Naive B cell (primary cell): ENCODE results near the gene CTPS1. TPM values are rescaled to one million over a fixed set of nuclear protein-coding genes. Genes with fewer than 3 reads are reported as not detected.
A peak's percentile ranks its signal among the peaks of the same experiment; 100 is the strongest.

ENCODE experiments used
- ATAC-seq, 2 donors: fragments of 150-1000 bp; cut with Tn5 transposase; 2 replicates each; pipeline ENCODE4 v1.10.0; 2021; ENCODE audit warnings: low read depth in 2 of 2, mild to moderate bottlenecking in 2 of 2, moderate library complexity in 2 of 2
- DNase-seq: peaks from one replicate; pipeline ENCODE4 v3.0.0; 2022
- H3K27ac Mint-ChIP-seq, 6 donors: one replicate each; pipeline ENCODE4 v1.8.0; 2020 to 2022; ENCODE audit warnings: mild to moderate bottlenecking in 6 of 6, mixed read lengths in 6 of 6, moderate library complexity in 5 of 6, inconsistent platforms in 2 of 6
- H3K27me3 Mint-ChIP-seq, 3 donors: one replicate each; pipeline ENCODE4 v1.8.0; 2021 to 2022; ENCODE audit warnings: mixed read lengths in 3 of 3, mild to moderate bottlenecking in 1 of 3
- H3K36me3 Mint-ChIP-seq, 2 donors: one replicate each; pipeline ENCODE4 v1.8.0; 2020 to 2022; ENCODE audit warnings: mixed read lengths in 2 of 2, inconsistent platforms in 1 of 2, mild to moderate bottlenecking in 1 of 2
- H3K4me1 Mint-ChIP-seq, 3 donors: one replicate each; pipeline ENCODE4 v1.8.0; 2020 to 2022; ENCODE audit warnings: mixed read lengths in 3 of 3, inconsistent platforms in 1 of 3, mild to moderate bottlenecking in 1 of 3, moderate library complexity in 1 of 3
- H3K4me3 Mint-ChIP-seq, 8 donors: one replicate each; pipeline ENCODE4 v1.8.0; 2020 to 2022; ENCODE audit warnings: mild to moderate bottlenecking in 8 of 8, mixed read lengths in 8 of 8, moderate library complexity in 8 of 8, inconsistent platforms in 2 of 8
- H3K9me3 Mint-ChIP-seq, 7 donors: one replicate each; pipeline ENCODE4 v1.8.0; 2020 to 2022; ENCODE audit warnings: mixed read lengths in 7 of 7, mild to moderate bottlenecking in 5 of 7, inconsistent platforms in 2 of 7, moderate library complexity in 1 of 7
- polyA plus RNA-seq, 6 donors: library from polyadenylated mRNA; unstranded; fragments of 300-500 nt; fragmentation: Illumina TruSeq; gene quantifications; one replicate each; pipeline ENCODE4 v1.2.3, GENCODE V29; 2021; ENCODE audit warnings: low read depth in 6 of 6

Gene CTPS1
- polyA plus RNA-seq, 6 donors from 2014 or later, result 13.8 to 18.0 (median 15.8) TPM

DNA sequence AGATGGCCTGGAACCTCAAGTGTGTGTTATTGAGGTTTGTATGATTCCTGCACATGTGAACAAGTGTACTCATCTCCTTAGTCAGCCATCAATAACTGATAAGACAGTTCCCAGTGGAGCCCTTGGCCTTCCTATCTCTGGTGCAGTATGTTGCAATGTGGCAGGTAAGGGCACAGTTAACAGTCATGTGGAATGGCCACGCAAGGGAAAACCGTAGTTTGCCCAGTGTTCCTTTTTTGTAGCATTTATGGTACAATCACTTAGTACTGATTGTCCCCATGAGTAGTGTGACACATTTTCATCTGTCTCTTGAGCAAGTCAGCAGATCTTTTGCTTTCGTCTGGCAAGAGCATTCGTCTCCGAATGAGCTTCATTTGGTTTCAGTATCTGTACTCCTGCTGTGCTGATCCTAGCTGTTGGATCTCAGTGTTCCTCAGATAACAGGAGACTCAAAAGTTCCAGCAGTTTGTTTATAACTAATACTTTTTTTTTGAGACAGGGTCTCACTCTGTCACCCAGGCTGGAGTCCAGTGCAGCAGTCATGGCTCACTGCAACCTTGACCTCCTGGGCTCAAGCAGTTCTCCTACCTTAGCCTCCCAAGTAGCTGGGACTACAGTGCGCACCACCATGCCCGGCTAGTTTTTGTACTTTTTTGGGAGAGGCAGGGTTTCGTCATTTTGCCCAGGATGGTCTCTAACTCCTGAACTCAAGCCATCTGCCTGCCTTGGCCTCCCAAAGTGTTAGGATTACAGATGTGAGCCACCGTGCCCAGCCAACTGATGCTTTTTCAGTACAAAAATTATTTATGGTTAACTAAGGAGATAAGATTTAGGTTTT lies 8.2 kb downstream of the CTPS1 start:
- H3K36me3 Mint-ChIP-seq, result peaks cover 47 to 67% of the 10 kb centered on the region in 2 donors

DNA sequence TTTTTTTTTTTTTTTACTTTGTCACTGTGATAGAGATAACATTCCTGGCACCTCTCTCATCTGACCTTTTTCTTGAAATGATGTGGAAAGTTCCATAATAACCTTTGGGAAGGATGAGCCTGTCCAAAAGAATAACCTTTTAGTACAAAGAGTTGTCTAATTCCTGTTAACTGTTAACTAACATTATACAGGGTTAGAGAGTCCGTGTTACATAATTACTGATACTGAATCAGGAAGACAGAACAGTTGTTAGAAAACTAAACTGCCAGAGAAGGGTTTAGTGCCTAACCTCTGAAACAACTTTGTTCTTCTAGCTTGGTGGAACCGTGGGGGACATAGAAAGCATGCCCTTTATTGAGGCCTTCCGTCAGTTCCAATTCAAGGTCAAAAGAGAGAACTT lies 8.8 kb downstream of the CTPS1 start:
- no peaks in the 10 kb centered on the region for H3K27me3 Mint-ChIP-seq
- no peak overlapping the region for H3K4me3 Mint-ChIP-seq
- no peaks in the 10 kb centered on the region for H3K9me3 Mint-ChIP-seq
- H3K27ac Mint-ChIP-seq, result no peak overlapping the region
- DNase-seq (no peak), ATAC-seq (no peak)
- peaks cover 47 to 67% of the 10 kb centered on the region in 2 donors for H3K36me3 Mint-ChIP-seq
- peaks cover 0 to 7% (median 1%) of the 10 kb centered on the region in 3 donors for H3K4me1 Mint-ChIP-seq

More for the DNA sequence above, 8.2 kb downstream of the CTPS1 start:
- Mint-ChIP-seq H3K9me3 (no peaks in the 10 kb centered on the region), H3K27ac (no peak overlapping the region), H3K4me3 (no peak overlapping the region), H3K27me3 (no peaks in the 10 kb centered on the region), H3K4me1 (peaks cover 0 to 7% (median 1%) of the 10 kb centered on the region in 3 donors)
- ATAC-seq (no peak), DNase-seq (no peak)

DNA sequence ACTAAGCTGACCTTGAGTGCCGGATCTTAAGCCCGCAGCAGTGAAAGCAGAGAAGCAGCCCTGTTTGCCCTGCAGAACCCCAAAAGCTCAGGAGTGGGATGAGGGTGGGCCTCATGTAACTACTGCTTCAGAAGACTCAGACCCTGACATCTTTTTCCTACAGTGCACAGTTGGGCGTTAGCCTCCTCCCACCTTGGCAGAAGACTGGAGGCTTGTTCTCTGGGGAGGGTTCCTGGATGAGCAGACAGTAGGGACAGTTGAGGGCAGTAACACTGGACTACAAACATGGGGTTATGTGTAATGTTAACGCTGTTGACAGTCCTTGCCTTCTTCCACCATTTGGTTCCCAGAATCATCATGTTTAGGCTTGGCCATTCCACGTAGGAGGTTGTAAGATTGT lies 9.6 kb downstream of the CTPS1 start:
- Mint-ChIP-seq H3K27me3 (no peaks in the 10 kb centered on the region), H3K36me3 (peaks cover 47 to 64% of the 10 kb centered on the region in 2 donors), H3K9me3 (no peaks in the 10 kb centered on the region), H3K4me3 (no peak overlapping the region), H3K4me1 (peaks cover 0 to 7% (median 1%) of the 10 kb centered on the region in 3 donors), H3K27ac (no peak overlapping the region)
- DNase-seq, result no peak
- no peak for ATAC-seq

DNA sequence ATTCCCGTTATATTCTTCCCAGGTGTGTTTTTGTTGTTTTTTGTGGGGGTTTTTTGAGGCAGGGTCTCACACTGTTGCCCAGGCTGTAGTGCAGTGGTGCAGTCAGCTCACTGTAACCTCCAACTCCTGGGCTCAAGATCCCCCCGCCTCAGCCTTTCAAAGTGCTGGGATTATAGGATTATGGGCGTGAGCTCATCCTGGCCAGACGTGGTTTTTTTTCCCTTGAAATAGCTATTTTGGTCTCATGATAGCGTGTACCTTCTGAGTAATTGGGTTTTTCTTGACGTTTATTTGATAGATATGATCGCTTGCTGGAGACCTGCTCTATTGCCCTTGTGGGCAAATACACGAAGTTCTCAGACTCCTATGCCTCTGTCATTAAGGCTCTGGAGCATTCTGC lies 17.6 kb downstream of the CTPS1 start:
- Mint-ChIP-seq H3K27me3 (no peaks in the 10 kb centered on the region), H3K4me1 (no peaks in the 10 kb centered on the region), H3K9me3 (no peaks in the 10 kb centered on the region), H3K4me3 (peak overlapping the region in 1 of 8 donors; percentile 52), H3K36me3 (peaks cover 26 to 33% of the 10 kb centered on the region in 2 donors), H3K27ac (peak overlapping the region in 1 of 6 donors; percentile 59)
- ATAC-seq, result no peak
- no peak for DNase-seq

DNA sequence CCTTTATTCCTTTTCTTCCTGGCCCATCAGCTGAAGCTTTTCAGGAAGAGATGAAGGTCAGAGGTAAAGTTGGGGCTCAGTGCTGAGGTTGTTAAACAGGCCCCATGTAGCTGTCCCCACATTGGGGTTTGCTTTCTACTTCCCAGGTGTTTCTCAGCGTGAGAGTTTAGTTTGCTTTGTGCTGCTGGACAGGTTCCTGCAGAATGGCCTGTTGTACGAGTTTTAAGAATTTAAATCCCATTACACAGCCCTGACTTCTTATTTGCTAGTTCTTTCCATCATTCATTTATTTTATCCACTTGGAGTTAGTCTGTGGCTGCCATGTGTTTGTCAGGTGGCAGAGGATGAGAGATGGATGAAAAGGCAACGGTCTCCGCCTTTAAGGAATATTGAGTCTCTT lies 19.2 kb downstream of the CTPS1 start:
- H3K27ac Mint-ChIP-seq, result no peak overlapping the region
- H3K4me3 Mint-ChIP-seq, result peak overlapping the region in 1 of 8 donors; percentile 22
- peaks cover 0 to 1% (median 0%) of the 10 kb centered on the region in 7 donors for H3K9me3 Mint-ChIP-seq
- DNase-seq (no peak), ATAC-seq (no peak)
- no peaks in the 10 kb centered on the region for H3K27me3 Mint-ChIP-seq
- peaks cover 22 to 30% of the 10 kb centered on the region in 2 donors for H3K36me3 Mint-ChIP-seq
- peaks cover 8 to 10% (median 9%) of the 10 kb centered on the region in 3 donors for H3K4me1 Mint-ChIP-seq

DNA sequence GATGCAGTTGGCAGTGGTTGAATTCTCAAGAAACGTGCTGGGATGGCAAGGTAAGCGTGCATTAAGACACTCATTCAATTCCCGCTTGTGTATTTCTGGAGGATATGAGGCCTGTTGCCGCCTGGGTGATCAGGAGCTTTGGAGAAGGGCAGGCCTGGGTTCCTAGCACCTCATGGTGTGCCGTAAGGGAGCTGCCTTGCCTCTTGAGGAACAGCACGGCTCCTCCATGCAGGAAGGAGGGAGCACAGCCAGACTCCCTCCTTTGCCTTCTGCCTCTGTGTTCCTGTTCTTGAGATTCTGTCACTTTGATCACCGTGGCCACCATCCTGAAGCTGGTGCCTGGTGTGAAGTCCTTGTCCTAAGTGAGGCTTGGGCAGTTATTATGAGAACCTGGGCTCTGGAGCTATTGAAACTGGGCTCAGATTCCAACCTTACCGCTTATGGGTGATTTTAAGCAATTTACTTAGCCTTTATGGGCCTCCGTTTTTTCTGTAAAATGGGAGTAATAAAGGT lies 23.7 kb downstream of the CTPS1 start:
- ATAC-seq, result no peak
- Mint-ChIP-seq H3K27me3 (no peaks in the 10 kb centered on the region), H3K9me3 (peaks cover 0 to 1% (median 0%) of the 10 kb centered on the region in 7 donors), H3K4me1 (peaks cover 9 to 13% (median 12%) of the 10 kb centered on the region in 3 donors), H3K36me3 (peaks cover 14 to 16% of the 10 kb centered on the region in 2 donors), H3K4me3 (no peak overlapping the region), H3K27ac (peak overlapping the region in 3 of 6 donors; percentile 44 to 79 (median 69))
- DNase-seq, result no peak

DNA sequence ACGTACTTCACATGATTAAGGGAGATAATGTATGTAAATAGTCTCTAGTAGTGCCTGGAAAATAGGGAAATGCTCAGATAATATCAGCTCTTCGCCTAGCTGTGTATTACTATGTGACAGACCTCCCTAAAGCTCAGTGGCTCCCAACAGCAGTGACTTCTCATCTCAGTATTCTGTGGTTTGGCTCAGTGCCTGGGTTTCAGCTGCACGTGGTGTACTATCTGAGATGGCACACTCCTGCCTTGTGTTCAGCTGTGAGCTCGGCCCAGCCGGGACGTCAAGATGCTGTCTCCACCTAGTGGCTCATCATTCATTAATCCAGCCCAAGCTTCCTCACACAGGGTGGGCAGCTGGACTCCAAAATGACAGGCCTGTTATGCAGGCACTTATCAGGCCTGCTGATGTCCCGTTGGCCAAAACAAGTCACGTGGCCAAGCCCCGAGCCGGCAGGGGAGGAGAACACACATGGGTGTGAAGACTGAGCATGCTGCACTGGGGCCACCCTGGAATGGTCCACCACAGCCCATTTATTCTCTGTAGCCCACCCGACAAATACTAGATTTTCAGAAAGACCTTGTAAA lies 24.2 kb downstream of the CTPS1 start:
- ATAC-seq (peak; percentile 98), DNase-seq (peak; percentile 71)
- no peaks in the 10 kb centered on the region for H3K27me3 Mint-ChIP-seq
- peaks cover 9 to 13% (median 12%) of the 10 kb centered on the region in 3 donors for H3K4me1 Mint-ChIP-seq
- H3K36me3 Mint-ChIP-seq, result peaks cover 19% of the 10 kb centered on the region in 2 donors
- no peak overlapping the region for H3K4me3 Mint-ChIP-seq
- H3K9me3 Mint-ChIP-seq, result peaks cover 0 to 1% (median 0%) of the 10 kb centered on the region in 7 donors
- H3K27ac Mint-ChIP-seq, result peak overlapping the region in 5 of 6 donors; percentile 4 to 79 (median 61)

DNA sequence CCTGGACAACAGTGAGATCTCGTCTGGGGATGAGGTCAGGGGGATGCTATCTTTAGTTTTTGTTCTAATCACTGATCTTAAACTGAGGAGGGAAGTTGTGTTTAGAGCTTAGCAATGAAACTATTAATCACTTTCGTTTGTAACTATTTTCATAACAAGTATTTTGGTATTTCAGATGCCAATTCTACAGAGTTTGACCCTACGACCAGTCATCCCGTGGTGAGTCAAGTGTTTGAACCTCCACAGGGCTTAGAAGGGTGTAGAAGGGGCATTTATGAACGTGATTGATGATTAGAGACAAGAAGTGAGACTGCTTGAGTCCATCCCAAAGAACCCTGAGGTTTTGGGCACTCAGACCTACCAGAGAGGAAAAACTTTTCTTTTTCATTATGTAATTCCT lies 26.4 kb downstream of the CTPS1 start:
- DNase-seq (no peak), ATAC-seq (no peak)
- Mint-ChIP-seq H3K4me3 (no peak overlapping the region), H3K4me1 (peaks cover 9 to 13% (median 12%) of the 10 kb centered on the region in 3 donors), H3K27ac (no peak overlapping the region), H3K27me3 (no peaks in the 10 kb centered on the region), H3K36me3 (peaks cover 17 to 22% of the 10 kb centered on the region in 2 donors), H3K9me3 (peaks cover 0 to 1% (median 0%) of the 10 kb centered on the region in 7 donors)

DNA sequence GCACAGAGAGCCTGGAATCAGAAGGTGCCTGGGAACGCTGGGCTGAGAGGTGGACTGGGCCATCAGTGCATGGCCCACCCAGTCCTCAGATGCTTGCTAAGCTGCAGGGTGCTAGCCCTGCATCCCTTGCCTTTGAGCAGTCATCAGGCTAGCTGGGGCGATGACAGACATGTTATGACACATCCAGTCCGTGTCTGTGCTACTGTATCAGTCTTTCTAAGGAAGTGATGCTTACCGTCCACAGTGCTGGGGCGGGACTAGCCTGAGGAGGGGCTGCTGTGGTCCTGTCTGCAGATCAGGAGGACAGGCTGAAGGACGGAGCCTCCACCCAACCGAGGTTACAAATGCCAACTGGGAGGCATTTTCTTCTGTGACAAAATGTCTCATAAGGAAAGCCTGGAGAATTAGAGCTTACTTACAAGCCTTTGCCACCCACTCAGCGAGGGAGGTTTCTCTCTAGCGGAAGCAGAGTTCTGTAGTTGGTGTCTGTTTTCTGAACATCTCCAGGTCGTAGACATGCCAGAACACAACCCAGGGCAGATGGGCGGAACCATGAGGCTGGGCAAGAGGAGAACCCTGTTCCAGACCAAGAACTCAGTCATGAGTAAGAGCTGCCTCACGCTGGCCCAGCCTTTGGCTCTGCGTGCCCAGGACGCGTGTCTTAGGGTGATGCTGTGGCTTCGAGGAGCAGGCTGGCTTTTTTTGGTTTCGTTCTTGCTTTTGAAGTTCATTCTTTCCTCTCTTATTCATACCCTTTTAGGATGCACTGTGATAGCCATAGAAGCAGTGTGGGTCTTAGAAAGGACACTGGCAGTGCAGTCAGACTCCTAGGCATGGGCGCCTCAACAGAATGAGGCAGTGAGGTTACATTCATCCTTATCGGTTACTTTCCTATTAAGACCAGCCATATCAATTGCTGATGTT lies 27.7 kb downstream of the CTPS1 start:
- H3K9me3 Mint-ChIP-seq, result peaks cover 0 to 1% (median 0%) of the 10 kb centered on the region in 7 donors
- H3K27ac Mint-ChIP-seq, result peak overlapping the region in 1 of 6 donors; percentile 73
- ATAC-seq, result no peak
- H3K36me3 Mint-ChIP-seq, result peaks cover 17 to 24% of the 10 kb centered on the region in 2 donors
- H3K4me3 Mint-ChIP-seq, result no peak overlapping the region
- no peak for DNase-seq
- peaks cover 9 to 13% (median 12%) of the 10 kb centered on the region in 3 donors for H3K4me1 Mint-ChIP-seq
- no peaks in the 10 kb centered on the region for H3K27me3 Mint-ChIP-seq

DNA sequence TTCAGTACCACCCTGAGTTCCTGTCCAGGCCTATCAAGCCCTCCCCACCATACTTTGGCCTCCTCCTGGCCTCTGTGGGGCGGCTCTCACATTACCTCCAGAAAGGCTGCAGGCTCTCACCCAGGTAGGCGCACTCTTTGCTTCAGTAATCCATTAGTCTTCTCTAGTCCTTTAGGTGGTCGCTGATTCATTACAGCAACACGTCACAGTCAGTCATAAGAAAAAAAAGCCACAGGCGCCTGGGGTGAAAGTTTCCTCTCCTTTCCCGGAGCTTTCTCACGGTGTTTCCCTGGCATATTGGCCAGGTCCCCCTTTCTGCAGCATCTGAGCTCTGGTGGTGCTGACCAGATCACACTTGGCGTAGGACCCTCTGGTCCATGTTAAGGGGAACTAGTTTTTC lies 30.0 kb downstream of the CTPS1 start:
- ATAC-seq (no peak), DNase-seq (no peak)
- H3K27me3 Mint-ChIP-seq, result no peaks in the 10 kb centered on the region
- H3K36me3 Mint-ChIP-seq, result peaks cover 17 to 30% of the 10 kb centered on the region in 2 donors
- peak overlapping the region in 1 of 6 donors; percentile 6 for H3K27ac Mint-ChIP-seq
- H3K4me1 Mint-ChIP-seq, result peaks cover 4 to 8% (median 7%) of the 10 kb centered on the region in 3 donors
- H3K9me3 Mint-ChIP-seq, result no peaks in the 10 kb centered on the region
- H3K4me3 Mint-ChIP-seq, result no peak overlapping the region

DNA sequence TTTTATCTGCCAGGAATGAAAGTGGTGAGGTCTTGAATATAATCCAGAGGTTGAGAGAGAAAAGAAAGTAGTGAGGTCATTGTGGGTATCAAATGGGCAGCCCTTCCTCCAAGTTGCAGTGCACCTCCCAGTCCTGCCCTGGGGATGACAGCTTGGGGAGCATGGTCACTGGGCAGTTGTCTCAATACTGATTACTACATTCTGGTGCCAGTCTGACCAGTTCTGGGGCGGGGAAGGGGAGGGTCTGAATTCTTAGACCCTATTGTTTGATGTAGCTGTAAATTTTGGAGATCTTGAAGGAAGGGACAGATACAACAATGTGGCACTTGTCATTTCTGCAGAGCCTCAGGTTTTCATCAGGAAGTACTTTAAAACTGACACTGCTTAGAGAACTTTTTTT lies 30.8 kb downstream of the CTPS1 start:
- Mint-ChIP-seq H3K36me3 (peaks cover 17 to 30% of the 10 kb centered on the region in 2 donors), H3K4me1 (peaks cover 10 to 16% (median 16%) of the 10 kb centered on the region in 3 donors), H3K9me3 (no peaks in the 10 kb centered on the region), H3K27ac (peak overlapping the region in 2 of 6 donors; percentile 4 to 33), H3K27me3 (no peaks in the 10 kb centered on the region), H3K4me3 (no peak overlapping the region)
- no peak for DNase-seq
- no peak for ATAC-seq

DNA sequence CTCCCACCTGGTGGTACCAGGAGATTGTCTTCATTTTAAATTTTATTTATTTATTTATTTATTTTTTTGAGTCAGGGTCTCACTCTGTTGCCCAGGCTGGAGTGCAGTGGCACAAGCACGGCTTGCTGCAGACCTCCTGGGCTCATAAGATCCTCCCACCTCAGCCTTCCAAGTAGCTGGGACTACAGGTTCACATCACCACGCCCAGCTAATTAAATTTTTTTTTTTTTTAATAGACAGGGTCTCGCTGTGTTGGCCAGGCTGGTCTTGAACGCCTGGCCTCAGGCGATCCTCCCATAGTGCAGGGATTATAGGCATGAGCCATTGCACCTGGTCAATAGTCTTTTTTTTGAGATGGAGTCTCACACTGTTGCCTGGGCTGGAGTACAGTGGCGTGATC lies 33.5 kb downstream of the CTPS1 start:
- Mint-ChIP-seq H3K27me3 (no peaks in the 10 kb centered on the region), H3K27ac (no peak overlapping the region), H3K36me3 (peaks cover 17 to 22% of the 10 kb centered on the region in 2 donors), H3K9me3 (no peaks in the 10 kb centered on the region), H3K4me1 (peaks cover 16 to 27% (median 17%) of the 10 kb centered on the region in 3 donors), H3K4me3 (no peak overlapping the region)
- DNase-seq (no peak), ATAC-seq (no peak)

DNA sequence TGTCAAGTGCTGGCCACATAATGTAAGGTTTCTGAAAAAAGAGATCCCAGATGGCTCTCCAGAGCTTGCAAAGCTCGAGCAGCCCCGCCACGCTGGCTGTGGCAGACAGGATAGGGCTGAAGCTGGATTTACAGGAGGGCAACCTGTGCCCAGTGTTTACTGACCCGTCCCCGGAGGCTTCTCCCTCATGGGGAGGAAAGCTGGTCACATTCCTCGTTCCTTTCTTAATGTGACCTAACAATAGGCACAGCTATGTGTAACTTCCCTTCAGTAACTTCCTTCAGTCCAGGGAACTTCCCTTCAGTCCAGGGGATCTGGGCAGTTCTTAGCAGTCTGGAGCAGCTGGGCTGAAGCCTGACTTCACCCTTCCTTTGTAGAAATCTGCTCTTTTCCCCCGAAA lies 34.3 kb downstream of the CTPS1 start:
- H3K27ac Mint-ChIP-seq, result peak overlapping the region in 2 of 6 donors; percentile 30 to 76
- no peak for DNase-seq
- peaks cover 12 to 15% of the 10 kb centered on the region in 2 donors for H3K36me3 Mint-ChIP-seq
- no peak overlapping the region for H3K4me3 Mint-ChIP-seq
- ATAC-seq, result no peak
- H3K9me3 Mint-ChIP-seq, result no peaks in the 10 kb centered on the region
- peaks cover 16 to 27% (median 17%) of the 10 kb centered on the region in 3 donors for H3K4me1 Mint-ChIP-seq
- no peaks in the 10 kb centered on the region for H3K27me3 Mint-ChIP-seq
